Mucosa of rectum (tissue), 2 donors: ENCODE measurements around the gene MVD.

Source experiments
- H3K27ac ChIP-seq, 2 donors: one replicate each; pipeline ENCODE4 v1.7.0; 2013; ENCODE audit warnings: inconsistent platforms in 2 of 2, low read depth in 2 of 2, low read length in 2 of 2
- H3K27me3 ChIP-seq, 2 donors: one replicate each; pipeline ENCODE4 v1.7.0; 2013; ENCODE audit warnings: low read length in 2 of 2; ENCODE audit not compliant: control insufficient read depth in 2 of 2, insufficient read depth in 2 of 2
- H3K36me3 ChIP-seq, 2 donors: one replicate each; pipeline ENCODE4 v1.7.0; 2013; ENCODE audit warnings: low read length in 2 of 2; ENCODE audit not compliant: control insufficient read depth in 2 of 2, insufficient read depth in 2 of 2
- H3K4me1 ChIP-seq, 2 donors: one replicate each; pipeline ENCODE4 v1.7.0; 2013; ENCODE audit warnings: low read length in 2 of 2, mild to moderate bottlenecking in 1 of 2; ENCODE audit not compliant: control insufficient read depth in 2 of 2, insufficient read depth in 2 of 2
- H3K4me3 ChIP-seq, 2 donors: one replicate each; pipeline ENCODE4 v1.7.0; 2013; ENCODE audit warnings: low read length in 2 of 2
- H3K9ac ChIP-seq, 2 donors: one replicate each; pipeline ENCODE4 v1.7.0; 2013; ENCODE audit warnings: low read length in 2 of 2, low read depth in 1 of 2, mild to moderate bottlenecking in 1 of 2
- H3K9me3 ChIP-seq, 2 donors: one replicate each; pipeline ENCODE4 v1.7.0; 2013; ENCODE audit warnings: low read length in 2 of 2; ENCODE audit not compliant: control insufficient read depth in 2 of 2
- donor health status: healthy.
- donor health status: Normal muscosa, but diverticular disease.

The MVD gene

DNA sequence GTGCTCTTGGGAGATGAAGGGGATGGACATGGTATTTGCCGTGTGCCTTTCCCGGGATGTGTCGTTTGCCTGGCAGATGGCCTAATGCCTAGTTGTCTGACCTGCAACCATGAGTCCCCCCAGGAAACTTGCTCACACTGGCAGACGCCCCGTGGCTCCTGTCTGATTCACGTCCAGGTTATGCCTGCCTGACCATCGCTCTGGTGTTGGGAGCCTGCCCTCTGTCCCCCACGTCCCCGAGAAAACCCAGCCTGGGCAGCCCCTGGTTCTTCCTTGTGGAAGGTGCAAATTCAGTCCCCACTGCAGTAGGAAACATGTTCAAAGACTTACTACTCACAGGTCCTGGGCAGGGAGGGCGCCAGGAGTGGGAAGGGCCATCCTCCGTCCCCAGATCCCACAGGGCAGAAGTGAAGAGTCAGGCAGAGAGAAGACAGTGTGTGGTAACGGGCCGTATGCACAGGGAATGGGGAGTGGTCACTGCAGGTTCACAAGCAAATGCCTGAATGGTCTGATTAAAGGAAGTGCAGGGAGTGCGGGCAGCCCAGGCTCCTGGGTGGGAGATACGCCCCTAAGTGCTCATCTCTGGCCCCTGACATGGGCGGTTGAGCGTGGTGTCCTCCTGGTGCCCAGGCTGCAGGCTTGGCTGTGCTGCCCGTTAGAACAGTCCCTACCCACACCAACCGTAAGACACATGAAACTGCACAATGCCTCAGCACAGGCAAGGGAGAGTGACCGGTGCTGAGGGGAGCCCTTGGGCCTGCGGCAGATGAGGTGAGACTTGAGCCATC lies 27.6 kb upstream of the MVD start:
- Histone ChIP-seq H3K36me3 (no peaks in the 10 kb centered on the region), H3K4me3 (no peak overlapping the region), H3K4me1 (peaks cover 7 to 17% of the 10 kb centered on the region in 2 donors), H3K9ac (no peak overlapping the region), H3K9me3 (no peaks in the 10 kb centered on the region), H3K27ac (no peak overlapping the region), H3K27me3 (peaks cover 8 to 12% of the 10 kb centered on the region in 2 donors)

DNA sequence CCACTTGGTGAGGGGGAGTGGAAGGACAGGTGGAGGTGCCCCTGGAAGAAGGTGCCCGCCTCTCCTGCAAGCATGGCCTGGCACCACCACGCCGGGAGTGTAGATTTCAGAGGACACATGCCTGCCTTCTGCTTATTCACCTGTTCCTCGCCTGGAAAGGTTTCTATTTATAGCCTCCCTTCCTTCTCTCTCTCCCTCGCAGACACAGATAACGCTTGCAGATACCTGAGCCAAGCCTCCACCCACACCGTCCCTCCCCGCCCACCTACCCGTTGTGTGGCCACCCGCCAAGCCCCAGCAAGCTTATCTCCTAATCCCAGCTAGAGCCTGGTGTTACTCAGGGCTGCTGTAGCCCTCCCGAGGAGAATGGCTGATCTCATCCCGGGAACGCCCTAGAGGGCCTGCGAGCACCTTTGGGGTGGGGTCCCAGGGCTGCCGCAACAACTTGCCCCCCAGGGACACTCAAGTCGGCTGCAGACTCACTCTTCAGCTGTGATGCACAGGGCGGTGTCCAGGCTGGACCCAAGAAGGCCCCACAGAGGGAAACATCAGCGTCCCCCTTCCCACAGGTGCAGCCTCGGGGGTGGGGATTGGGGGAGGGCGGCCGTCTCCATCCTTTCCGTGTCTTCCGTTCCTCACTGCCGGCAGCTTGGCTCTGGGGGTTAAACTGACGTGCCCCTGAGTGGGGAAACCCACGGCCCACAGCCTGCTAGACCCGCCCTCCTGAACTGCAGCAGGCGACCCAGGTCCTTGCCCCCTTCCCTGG lies 25.3 kb upstream of the MVD start:
- H3K27me3 ChIP-seq = peaks cover 8 to 22% of the 10 kb centered on the region in 2 donors
- H3K27ac ChIP-seq = no peak overlapping the region
- no peaks in the 10 kb centered on the region for H3K9me3 ChIP-seq
- no peaks in the 10 kb centered on the region for H3K36me3 ChIP-seq
- no peak overlapping the region for H3K9ac ChIP-seq
- H3K4me3 ChIP-seq = no peak overlapping the region
- H3K4me1 ChIP-seq = peaks cover 7 to 19% of the 10 kb centered on the region in 2 donors

DNA sequence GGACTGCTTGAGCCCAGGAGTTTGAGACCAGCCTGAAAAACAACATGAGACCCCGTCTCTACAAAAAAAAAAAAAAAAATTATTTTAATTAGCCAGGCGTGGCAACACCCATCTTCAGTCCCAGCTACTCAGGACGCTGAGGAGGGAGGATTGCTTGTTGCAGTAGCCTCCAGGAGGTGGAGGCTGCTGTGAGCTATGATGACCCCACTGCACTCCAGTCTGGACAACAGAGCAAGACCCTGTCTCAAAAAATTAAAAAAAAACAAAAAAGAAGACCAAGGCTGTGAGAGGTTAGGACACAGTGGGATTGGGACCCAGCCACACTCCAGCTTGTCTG lies 24.8 kb upstream of the MVD start:
- Histone ChIP-seq H3K36me3 (no peaks in the 10 kb centered on the region), H3K4me3 (no peak overlapping the region), H3K9ac (no peak overlapping the region), H3K27ac (no peak overlapping the region), H3K9me3 (no peaks in the 10 kb centered on the region), H3K4me1 (peaks cover 7 to 19% of the 10 kb centered on the region in 2 donors), H3K27me3 (peaks cover 8 to 22% of the 10 kb centered on the region in 2 donors)

DNA sequence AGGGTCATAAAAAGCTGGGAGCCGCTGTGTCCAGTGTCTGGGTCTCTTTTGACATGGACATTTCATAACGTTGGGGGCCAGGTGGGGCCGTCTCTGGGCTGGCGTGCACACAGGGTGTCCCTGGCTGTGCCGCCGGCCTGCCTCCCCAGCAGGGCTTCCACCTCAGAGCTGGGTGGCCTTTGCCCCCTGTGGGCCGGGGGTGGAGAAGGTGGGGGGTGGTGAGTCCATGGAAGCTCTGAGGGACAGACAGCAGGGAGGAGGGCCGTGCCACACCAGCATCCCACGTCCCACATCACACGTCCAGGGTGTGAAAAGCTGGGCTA lies 24.3 kb upstream of the MVD start:
- no peak overlapping the region for H3K27ac ChIP-seq
- no peaks in the 10 kb centered on the region for H3K36me3 ChIP-seq
- no peaks in the 10 kb centered on the region for H3K9me3 ChIP-seq
- H3K9ac ChIP-seq = no peak overlapping the region
- H3K4me1 ChIP-seq = peaks cover 9 to 17% of the 10 kb centered on the region in 2 donors
- no peak overlapping the region for H3K4me3 ChIP-seq
- peaks cover 8 to 22% of the 10 kb centered on the region in 2 donors for H3K27me3 ChIP-seq

DNA sequence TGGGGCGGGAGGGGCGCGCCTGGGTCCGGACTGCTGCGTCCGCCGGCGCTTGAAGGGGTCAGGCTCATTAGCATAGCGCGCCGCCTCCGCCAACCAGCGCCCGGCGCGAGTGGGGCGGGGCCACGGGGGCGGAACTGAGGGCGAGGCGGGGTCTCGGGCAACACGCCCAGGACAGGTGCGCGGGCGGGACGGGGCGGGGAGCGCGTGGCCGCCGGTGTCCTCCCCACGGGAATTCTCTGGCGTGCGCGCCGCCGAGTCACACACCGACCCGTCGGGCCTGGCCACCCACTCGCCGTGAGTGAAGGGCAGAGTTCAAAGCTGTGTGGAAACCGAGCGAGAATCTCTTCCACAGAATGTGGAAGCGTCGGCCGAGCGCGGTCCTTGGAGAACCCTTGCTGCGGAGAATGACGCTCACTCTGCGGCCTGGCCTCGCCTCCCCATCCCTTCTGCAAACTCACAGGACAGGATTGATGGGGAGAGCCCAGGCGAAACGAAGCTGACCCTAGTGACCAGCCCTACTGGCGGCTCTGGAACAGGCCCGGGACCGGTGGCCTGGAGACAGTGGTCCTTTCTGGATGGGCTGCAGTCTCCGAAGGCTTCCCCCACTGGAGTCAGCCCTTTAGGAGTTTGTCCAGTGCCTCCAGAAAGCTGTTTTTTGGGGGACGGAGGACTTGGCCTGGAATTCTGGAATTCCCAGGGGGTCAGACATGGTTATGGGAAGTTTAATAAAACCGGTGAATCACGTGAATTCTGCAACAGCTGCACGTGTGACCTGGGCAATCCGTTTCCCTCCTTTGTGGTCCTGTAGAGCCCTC lies 23.8 kb upstream of the MVD start, which contains the start of gene SNAI3:
SNAI3 (minus strand) TSS at position 69 of the 815 bp plus-strand sequence. CDS start 101 bp downstream, outside the sequence.
- Histone ChIP-seq H3K36me3 (no peaks in the 10 kb centered on the region), H3K4me3 (peak within 1 kb of the TSS; percentile 63 to 72), H3K9me3 (no peaks in the 10 kb centered on the region), H3K27ac (peak within 1 kb of the TSS; percentile 42 to 63), H3K4me1 (peaks cover 10 to 14% of the 10 kb centered on the region in 2 donors), H3K9ac (peak within 1 kb of the TSS; percentile 32 to 51), H3K27me3 (peaks cover 8 to 22% of the 10 kb centered on the region in 2 donors)

GRCh38 chr16:88686062-88686438 lies 23.2 kb upstream of the MVD start:
- H3K4me3 ChIP-seq = peak overlapping the region; percentile 63 to 72
- H3K9me3 ChIP-seq = no peaks in the 10 kb centered on the region
- H3K27ac ChIP-seq = peak overlapping the region; percentile 42 to 63
- peaks cover 8 to 22% of the 10 kb centered on the region in 2 donors for H3K27me3 ChIP-seq
- H3K9ac ChIP-seq = peak overlapping the region; percentile 32 to 51
- no peaks in the 10 kb centered on the region for H3K36me3 ChIP-seq
- peaks cover 14 to 17% of the 10 kb centered on the region in 2 donors for H3K4me1 ChIP-seq

DNA sequence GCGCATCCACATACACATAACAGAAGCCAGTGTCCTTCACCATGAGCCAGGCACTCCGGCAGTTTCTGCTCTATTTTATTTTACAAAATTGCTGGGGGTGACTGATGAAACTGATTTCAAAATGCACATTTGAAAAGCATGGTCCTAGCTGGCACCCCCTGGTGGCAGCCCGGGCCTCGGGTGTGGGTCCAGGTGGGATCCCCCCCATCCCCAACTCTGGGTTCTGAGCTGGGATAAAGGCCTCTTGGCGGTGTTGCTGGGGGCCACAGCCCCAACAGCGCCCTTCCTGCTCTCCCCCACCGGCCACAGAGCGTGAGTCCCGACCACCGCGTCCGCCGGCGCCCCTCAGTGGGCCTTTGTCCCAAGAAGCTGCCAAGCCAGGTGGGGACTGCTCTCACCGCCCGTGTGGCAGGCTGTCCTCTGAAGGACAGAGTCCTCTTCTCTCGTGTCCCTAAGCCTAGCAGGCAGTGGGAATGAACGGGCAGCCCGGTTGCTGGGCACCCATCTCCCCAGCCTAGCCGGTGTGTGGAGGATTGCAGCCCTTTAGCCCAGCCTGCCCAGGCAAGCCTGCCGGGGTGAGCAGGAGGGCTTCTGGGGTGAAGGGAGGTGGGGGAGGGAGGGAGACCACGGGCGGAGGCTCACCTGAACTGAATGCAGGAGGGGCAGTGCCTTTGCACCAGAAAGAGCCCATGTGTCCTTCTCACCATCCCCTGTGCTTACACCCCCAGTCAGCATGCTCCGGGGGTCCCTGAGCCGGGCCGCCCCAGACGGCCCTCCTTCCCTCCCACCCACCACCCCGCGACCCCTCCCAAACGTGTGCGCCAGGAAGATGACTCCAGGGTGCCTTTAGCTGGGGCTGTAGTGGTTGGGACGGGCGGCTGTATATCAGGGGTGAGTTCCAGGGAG lies 22.5 kb upstream of the MVD start:
- H3K36me3 ChIP-seq = no peaks in the 10 kb centered on the region
- peaks cover 7 to 18% of the 10 kb centered on the region in 2 donors for H3K27me3 ChIP-seq
- H3K27ac ChIP-seq = peak overlapping the region in 1 of 2 donors; percentile 63
- peak overlapping the region; percentile 32 to 51 for H3K9ac ChIP-seq
- H3K4me3 ChIP-seq = peak overlapping the region; percentile 63 to 72
- H3K9me3 ChIP-seq = no peaks in the 10 kb centered on the region
- peaks cover 14 to 17% of the 10 kb centered on the region in 2 donors for H3K4me1 ChIP-seq

DNA sequence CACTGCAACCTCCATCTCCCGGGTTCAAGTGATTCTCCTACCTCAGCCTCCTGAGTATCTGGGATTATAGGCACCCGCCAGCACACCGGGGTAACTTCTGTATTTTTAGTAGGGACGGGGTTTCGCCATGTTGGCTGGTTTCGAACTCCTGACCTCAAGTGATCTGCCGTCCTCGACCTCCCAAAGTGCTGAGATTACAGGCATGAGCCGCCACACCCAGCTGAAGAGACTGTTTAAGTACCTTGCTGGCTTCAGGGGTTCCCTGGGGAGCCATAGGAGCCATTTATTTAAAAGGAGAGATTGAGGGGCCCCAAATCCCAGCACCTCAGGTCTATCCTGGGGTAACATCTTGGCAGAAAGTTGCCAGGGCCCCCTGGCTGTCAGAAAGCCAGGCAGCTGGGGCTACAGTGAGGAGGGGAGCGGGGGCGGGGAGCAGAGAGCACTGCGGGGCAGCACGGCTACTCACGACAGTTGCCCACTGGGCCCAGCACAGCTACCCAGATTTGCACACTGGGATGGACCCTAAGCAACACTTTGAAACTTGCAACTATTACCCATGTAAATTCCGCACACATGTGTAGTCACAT lies 21.8 kb upstream of the MVD start:
- Histone ChIP-seq H3K36me3 (no peaks in the 10 kb centered on the region), H3K9me3 (no peaks in the 10 kb centered on the region), H3K4me1 (peaks cover 14 to 17% of the 10 kb centered on the region in 2 donors), H3K27ac (peak overlapping the region in 1 of 2 donors; percentile 9), H3K4me3 (no peak overlapping the region), H3K27me3 (peaks cover 4 to 18% of the 10 kb centered on the region in 2 donors), H3K9ac (no peak overlapping the region)
